Astrocyte of the cerebellum (primary cell): Measurements from ENCODE around the gene FRMD4A.

Experiments
- DNase-seq: peaks from one replicate; pipeline ENCODE4 v3.0.0-alpha.2; 2011; ENCODE audit warnings: low read depth
- H3K4me3 ChIP-seq: 2 replicates; pipeline ENCODE4 v1.5.1; 2011; ENCODE audit warnings: mild to moderate bottlenecking, low read depth, low read length, moderate library complexity
- CTCF ChIP-seq: IDR thresholded peaks from 2 replicates; pipeline ENCODE4 v1.5.1; 2012; ENCODE audit warnings: low read length, low read depth, moderate library complexity, mild to moderate bottlenecking; ENCODE audit errors: missing control alignments
- in situ Hi-C: cut with HindIII; loops from 2 replicates; pipeline ENCODE4 v1.10.0; 2017; ENCODE audit warnings: low sequenced_read_pairs

Gene FRMD4A

GRCh38 chr10:13658871-13659685 is 671.6 kb downstream of the FRMD4A start:
- in situ Hi-C loops, result no loop called here
- DNase-seq, result no peak
- TF ChIP-seq CTCF, result no peak
- H3K4me3 ChIP-seq, result no peak overlapping the region

- TF ChIP-seq CTCF, result no peak
- in situ Hi-C loops, result no loop called here
- H3K4me3 ChIP-seq, result no peak overlapping the region
- DNase-seq, result no peak
These were observed 672.5 kb downstream of the FRMD4A start for GRCh38 chr10:13658264-13658663.

GRCh38 chr10:13657101-13657680 is 673.5 kb downstream of the FRMD4A start:
- no peak overlapping the region for H3K4me3 ChIP-seq
- DNase-seq, result no peak
- TF ChIP-seq CTCF, result no peak
- in situ Hi-C loops, result no loop called here

GRCh38 chr10:13656337-13657100 is 674.2 kb downstream of the FRMD4A start:
- in situ Hi-C loops, result no loop called here

GRCh38 chr10:13654846-13655245 is 675.9 kb downstream of the FRMD4A start:
- DNase-seq, result no peak
- no peak for TF ChIP-seq CTCF
- in situ Hi-C loops, result no loop called here
- no peak overlapping the region for H3K4me3 ChIP-seq

More at GRCh38 chr10:13656337-13657100, 674.2 kb downstream of the FRMD4A start:
- no peak for DNase-seq
- no peak for TF ChIP-seq CTCF
- H3K4me3 ChIP-seq, result no peak overlapping the region

- H3K4me3 ChIP-seq, result no peak overlapping the region
- no peak for DNase-seq
- in situ Hi-C loops, result no loop called here
- TF ChIP-seq CTCF, result no peak
These were observed 676.5 kb downstream of the FRMD4A start for GRCh38 chr10:13654118-13654830.
